Testis (tissue), 2 donors: ENCODE data around the gene COASY.

Experiments used
- POLR2A ChIP-seq: fragments of 450-650 bp; IDR thresholded peaks from one replicate; pipeline ENCODE4 v1.6.1; 2017; ENCODE audit warnings: antibody characterized with exemption, mild to moderate bottlenecking, moderate library complexity
- TF ChIP-seq, protein P1 (sequence below), 3 experiments: fragments of 450-650 bp in 2 of 3; fragments of 200-600 bp in 1 of 3; sonication (generic) in 1 of 3; IDR thresholded peaks; one replicate each; pipeline ENCODE4 v1.5.1; 2016 to 2019; ENCODE audit warnings: antibody characterized with exemption in 3 of 3, mild to moderate bottlenecking in 2 of 3, moderate library complexity in 1 of 3

DNA sequence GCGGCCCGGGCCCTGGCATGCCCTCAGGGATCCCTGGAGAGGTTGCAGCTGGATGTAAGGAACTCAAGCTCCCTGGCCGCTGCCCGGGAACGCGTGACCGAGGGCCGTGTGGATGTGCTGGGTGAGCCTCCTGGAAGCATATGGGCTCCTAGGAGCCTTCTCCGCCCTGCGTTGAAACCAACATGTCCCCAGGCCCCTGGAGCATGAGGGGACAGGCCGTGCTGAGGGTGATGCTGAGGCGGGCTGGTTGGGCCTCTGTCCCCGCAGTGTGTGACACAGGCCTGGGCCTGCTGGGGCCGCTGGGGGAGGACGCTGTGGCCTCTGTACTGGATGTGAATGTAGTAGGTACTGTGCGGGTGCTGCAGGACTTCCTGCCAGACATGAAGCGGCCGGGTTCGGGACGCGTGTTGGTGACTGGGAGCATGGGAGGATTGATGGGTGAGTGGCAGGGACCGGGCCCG lies 14.9 kb upstream of the COASY start:
- TF ChIP-seq, protein P1, sequence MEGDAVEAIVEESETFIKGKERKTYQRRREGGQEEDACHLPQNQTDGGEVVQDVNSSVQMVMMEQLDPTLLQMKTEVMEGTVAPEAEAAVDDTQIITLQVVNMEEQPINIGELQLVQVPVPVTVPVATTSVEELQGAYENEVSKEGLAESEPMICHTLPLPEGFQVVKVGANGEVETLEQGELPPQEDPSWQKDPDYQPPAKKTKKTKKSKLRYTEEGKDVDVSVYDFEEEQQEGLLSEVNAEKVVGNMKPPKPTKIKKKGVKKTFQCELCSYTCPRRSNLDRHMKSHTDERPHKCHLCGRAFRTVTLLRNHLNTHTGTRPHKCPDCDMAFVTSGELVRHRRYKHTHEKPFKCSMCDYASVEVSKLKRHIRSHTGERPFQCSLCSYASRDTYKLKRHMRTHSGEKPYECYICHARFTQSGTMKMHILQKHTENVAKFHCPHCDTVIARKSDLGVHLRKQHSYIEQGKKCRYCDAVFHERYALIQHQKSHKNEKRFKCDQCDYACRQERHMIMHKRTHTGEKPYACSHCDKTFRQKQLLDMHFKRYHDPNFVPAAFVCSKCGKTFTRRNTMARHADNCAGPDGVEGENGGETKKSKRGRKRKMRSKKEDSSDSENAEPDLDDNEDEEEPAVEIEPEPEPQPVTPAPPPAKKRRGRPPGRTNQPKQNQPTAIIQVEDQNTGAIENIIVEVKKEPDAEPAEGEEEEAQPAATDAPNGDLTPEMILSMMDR (IDR thresholded peaks at IDR 0.05): no peak
- no peak for TF ChIP-seq POLR2A
